GM21423 (cell line): ENCODE measurements around the gene IRF3.

Experiments
- ATAC-seq: cut with Tn5 transposase; IDR thresholded peaks from one replicate; pipeline ENCODE4 v1.9.1; 2021; ENCODE audit warnings: mild to moderate bottlenecking, moderate library complexity; ENCODE audit not compliant: unreplicated experiment

IRF3 gene

GRCh38 chr19:49672131-49672919 lies 6.7 kb upstream of the IRF3 start:
- no peak for ATAC-seq

- no peak for ATAC-seq
These were observed 3.9 kb upstream of the IRF3 start for GRCh38 chr19:49669516-49669915.

- no peak for ATAC-seq
These were observed 1.8 kb upstream of the IRF3 start for GRCh38 chr19:49667473-49667872.

GRCh38 chr19:49666120-49666444 lies 425 bp upstream of the IRF3 start:
- ATAC-seq: no peak

GRCh38 chr19:49665036-49665350 lies 664 bp downstream of the IRF3 start:
- ATAC-seq: no peak

GRCh38 chr19:49664171-49665035 lies 1.3 kb downstream of the IRF3 start:
- ATAC-seq: peak; percentile 40

- ATAC-seq: no peak
These were observed 2.4 kb downstream of the IRF3 start for GRCh38 chr19:49663224-49663623.

GRCh38 chr19:49662011-49662410 lies 3.6 kb downstream of the IRF3 start:
- ATAC-seq: no peak

GRCh38 chr19:49660338-49660961 lies 5.2 kb downstream of the IRF3 start:
- no peak for ATAC-seq

GRCh38 chr19:49658566-49659442 lies 6.9 kb downstream of the IRF3 start:
- ATAC-seq: no peak

- ATAC-seq: no peak
These were observed 7.5 kb downstream of the IRF3 start for GRCh38 chr19:49658139-49658517.

GRCh38 chr19:49657493-49658138 lies 8.0 kb downstream of the IRF3 start:
- ATAC-seq: no peak

GRCh38 chr19:49656456-49657109 lies 9.1 kb downstream of the IRF3 start:
- ATAC-seq: no peak

- ATAC-seq: no peak
These were observed 9.8 kb downstream of the IRF3 start for GRCh38 chr19:49655570-49656455.

- no peak for ATAC-seq
These were observed 11.1 kb downstream of the IRF3 start for GRCh38 chr19:49654581-49654980.

GRCh38 chr19:49653466-49653806 lies 12.2 kb downstream of the IRF3 start:
- ATAC-seq: no peak

GRCh38 chr19:49652551-49653465 lies 12.8 kb downstream of the IRF3 start:
- ATAC-seq: no peak
